ENCODE results near the gene NEGR1. TPM values are rescaled to one million over a fixed set of nuclear protein-coding genes. Genes with fewer than 3 reads are reported as not detected.

NEGR1 gene
- total and polyA plus RNA-seq, 4 donors, result 0.08 to 0.14 (median 0.12) TPM; not detected in 1

DNA sequence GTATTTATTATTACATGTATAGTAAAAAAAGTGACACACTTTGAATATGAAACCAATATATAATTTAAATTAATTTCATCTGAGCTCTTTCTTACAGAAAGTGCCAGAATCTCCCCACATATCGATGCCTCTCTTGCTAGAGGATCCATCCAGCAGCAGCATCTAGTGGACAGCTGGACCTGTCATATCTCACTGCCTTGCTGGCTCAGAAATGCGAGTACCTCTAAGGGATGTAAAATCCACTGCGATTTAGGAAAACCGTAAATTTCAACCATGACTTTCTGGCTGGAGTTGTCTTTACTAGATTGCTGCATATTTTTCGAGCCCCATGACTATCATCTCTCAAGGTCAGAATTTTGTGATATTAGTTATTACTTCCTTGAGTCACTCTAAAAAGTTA is 333.8 kb downstream of the NEGR1 start:
- Histone ChIP-seq H3K9ac (ENCODE audit: low read depth in 1 of 2, low read length in 2 of 2) (no peak overlapping the region), H3K4me1 (ENCODE audit: control insufficient read depth in 4 of 4, insufficient read depth in 4 of 4, low read length in 3 of 4) (peaks cover 0 to 4% (median 4%) of the 10 kb centered on the region in 4 donors), H3K27ac (ENCODE audit: low read depth in 1 of 2, low read length in 2 of 2) (no peak overlapping the region), H3K4me3 (ENCODE audit: low read depth in 1 of 3, low read length in 3 of 3) (no peak overlapping the region), H3K9me3 (ENCODE audit: control insufficient read depth in 4 of 4, low read length in 3 of 4) (no peaks in the 10 kb centered on the region), H3K36me3 (ENCODE audit: control insufficient read depth in 4 of 4, insufficient read depth in 3 of 4, low read depth in 1 of 4, low read length in 3 of 4) (no peaks in the 10 kb centered on the region), H3K27me3 (ENCODE audit: control insufficient read depth in 4 of 4, insufficient read depth in 4 of 4, low read length in 3 of 4) (no peaks in the 10 kb centered on the region)
- 90% methylated on average over 5 of the region's 5 CpGs for WGBS
- no peak for DNase-seq (ENCODE audit: low spot score)
- no peak for TF ChIP-seq FOXA1 (IDR thresholded peaks at IDR 0.05)
- no peak for TF ChIP-seq RAD21 (IDR thresholded peaks at IDR 0.05)
- TF ChIP-seq SP1 (IDR thresholded peaks at IDR 0.05), result no peak
- no peak for TF ChIP-seq GABPA (IDR thresholded peaks at IDR 0.05 in 1 of 2, conservative IDR thresholded peaks at IDR 0.05 in 1 of 2)
- TF ChIP-seq HNF4A (conservative IDR thresholded peaks at IDR 0.05), result no peak
- TF ChIP-seq, protein P1, sequence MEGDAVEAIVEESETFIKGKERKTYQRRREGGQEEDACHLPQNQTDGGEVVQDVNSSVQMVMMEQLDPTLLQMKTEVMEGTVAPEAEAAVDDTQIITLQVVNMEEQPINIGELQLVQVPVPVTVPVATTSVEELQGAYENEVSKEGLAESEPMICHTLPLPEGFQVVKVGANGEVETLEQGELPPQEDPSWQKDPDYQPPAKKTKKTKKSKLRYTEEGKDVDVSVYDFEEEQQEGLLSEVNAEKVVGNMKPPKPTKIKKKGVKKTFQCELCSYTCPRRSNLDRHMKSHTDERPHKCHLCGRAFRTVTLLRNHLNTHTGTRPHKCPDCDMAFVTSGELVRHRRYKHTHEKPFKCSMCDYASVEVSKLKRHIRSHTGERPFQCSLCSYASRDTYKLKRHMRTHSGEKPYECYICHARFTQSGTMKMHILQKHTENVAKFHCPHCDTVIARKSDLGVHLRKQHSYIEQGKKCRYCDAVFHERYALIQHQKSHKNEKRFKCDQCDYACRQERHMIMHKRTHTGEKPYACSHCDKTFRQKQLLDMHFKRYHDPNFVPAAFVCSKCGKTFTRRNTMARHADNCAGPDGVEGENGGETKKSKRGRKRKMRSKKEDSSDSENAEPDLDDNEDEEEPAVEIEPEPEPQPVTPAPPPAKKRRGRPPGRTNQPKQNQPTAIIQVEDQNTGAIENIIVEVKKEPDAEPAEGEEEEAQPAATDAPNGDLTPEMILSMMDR (IDR thresholded peaks at IDR 0.05; ENCODE audit: low read depth, low read length, missing input control), result no peak
- TF ChIP-seq RXRA (IDR thresholded peaks at IDR 0.05), result no peak

DNA sequence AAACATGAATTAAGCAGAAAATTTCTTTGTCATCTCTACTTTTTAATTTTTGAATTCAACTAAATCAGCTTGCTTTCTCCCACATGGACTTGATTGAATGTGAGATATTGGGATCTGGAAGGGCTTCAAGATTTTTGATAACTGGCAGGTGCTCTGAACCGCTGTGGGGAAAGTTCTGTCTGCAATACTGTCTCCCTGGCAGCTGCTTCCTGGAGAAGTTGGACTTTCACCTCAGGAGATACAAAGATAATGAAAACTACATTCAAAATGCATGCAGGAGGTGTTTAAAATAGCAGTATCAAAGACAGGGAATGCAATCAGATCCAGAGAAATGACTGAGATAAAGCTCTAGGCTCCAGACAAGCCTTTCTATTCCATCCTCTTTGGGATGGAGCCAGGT is 338.3 kb downstream of the NEGR1 start:
- H3K27me3 ChIP-seq (ENCODE audit: control insufficient read depth in 4 of 4, insufficient read depth in 4 of 4, low read length in 3 of 4), result no peaks in the 10 kb centered on the region
- DNase-seq (ENCODE audit: low spot score), result no peak
- H3K4me3 ChIP-seq (ENCODE audit: low read depth in 1 of 3, low read length in 3 of 3), result no peak overlapping the region
- TF ChIP-seq FOXA1 (IDR thresholded peaks at IDR 0.05) (no peak), SP1 (IDR thresholded peaks at IDR 0.05) (peak; percentile 19), HNF4A (conservative IDR thresholded peaks at IDR 0.05) (peak; percentile 75 to 82), HNF4G (IDR thresholded peaks at IDR 0.05) (peak; percentile 34), YY1 (IDR thresholded peaks at IDR 0.05) (no peak), RXRA (IDR thresholded peaks at IDR 0.05) (peak in 1 of 2 donors; percentile 18)
- TF ChIP-seq, protein P2, sequence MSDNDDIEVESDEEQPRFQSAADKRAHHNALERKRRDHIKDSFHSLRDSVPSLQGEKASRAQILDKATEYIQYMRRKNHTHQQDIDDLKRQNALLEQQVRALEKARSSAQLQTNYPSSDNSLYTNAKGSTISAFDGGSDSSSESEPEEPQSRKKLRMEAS (IDR thresholded peaks at IDR 0.05), result no peak
- TF ChIP-seq, protein P3, sequence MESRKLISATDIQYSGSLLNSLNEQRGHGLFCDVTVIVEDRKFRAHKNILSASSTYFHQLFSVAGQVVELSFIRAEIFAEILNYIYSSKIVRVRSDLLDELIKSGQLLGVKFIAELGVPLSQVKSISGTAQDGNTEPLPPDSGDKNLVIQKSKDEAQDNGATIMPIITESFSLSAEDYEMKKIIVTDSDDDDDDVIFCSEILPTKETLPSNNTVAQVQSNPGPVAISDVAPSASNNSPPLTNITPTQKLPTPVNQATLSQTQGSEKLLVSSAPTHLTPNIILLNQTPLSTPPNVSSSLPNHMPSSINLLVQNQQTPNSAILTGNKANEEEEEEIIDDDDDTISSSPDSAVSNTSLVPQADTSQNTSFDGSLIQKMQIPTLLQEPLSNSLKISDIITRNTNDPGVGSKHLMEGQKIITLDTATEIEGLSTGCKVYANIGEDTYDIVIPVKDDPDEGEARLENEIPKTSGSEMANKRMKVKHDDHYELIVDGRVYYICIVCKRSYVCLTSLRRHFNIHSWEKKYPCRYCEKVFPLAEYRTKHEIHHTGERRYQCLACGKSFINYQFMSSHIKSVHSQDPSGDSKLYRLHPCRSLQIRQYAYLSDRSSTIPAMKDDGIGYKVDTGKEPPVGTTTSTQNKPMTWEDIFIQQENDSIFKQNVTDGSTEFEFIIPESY (IDR thresholded peaks at IDR 0.05), result no peak
- no peaks in the 10 kb centered on the region for H3K36me3 ChIP-seq (ENCODE audit: control insufficient read depth in 4 of 4, insufficient read depth in 3 of 4, low read depth in 1 of 4, low read length in 3 of 4)
- H3K27ac ChIP-seq (ENCODE audit: low read depth in 1 of 2, low read length in 2 of 2), result no peak overlapping the region
- no peak overlapping the region for H3K9ac ChIP-seq (ENCODE audit: low read depth in 1 of 2, low read length in 2 of 2)
- H3K9me3 ChIP-seq (ENCODE audit: control insufficient read depth in 4 of 4, low read length in 3 of 4), result no peaks in the 10 kb centered on the region
- peaks cover 0 to 4% (median 4%) of the 10 kb centered on the region in 4 donors for H3K4me1 ChIP-seq (ENCODE audit: control insufficient read depth in 4 of 4, insufficient read depth in 4 of 4, low read length in 3 of 4)
- WGBS, result 17% methylated on average over 1 of the region's 1 CpG

DNA sequence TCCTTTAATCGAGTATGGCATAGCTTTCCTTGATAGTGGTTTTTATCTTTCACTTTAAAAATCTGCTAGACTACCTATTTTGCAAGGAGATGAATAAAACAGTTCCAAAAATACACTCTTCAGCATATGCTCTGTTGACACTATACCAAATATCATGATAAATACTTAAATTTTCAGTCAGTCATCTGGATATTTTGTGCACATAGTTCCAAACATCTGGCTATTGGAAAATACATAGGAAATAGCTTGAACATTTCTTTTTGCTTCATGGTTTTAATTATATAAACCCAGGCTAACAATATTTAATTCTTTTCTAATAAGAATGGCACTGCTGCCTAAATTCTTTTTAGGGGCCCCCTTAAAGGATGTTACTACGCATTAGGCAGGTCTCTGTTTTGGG is 342.1 kb downstream of the NEGR1 start:
- Histone ChIP-seq H3K9ac (ENCODE audit: low read depth in 1 of 2, low read length in 2 of 2) (no peak overlapping the region), H3K4me3 (ENCODE audit: low read depth in 1 of 3, low read length in 3 of 3) (no peak overlapping the region), H3K27ac (ENCODE audit: low read depth in 1 of 2, low read length in 2 of 2) (no peak overlapping the region), H3K27me3 (ENCODE audit: control insufficient read depth in 4 of 4, insufficient read depth in 4 of 4, low read length in 3 of 4) (no peaks in the 10 kb centered on the region), H3K4me1 (ENCODE audit: control insufficient read depth in 4 of 4, insufficient read depth in 4 of 4, low read length in 3 of 4) (peaks cover 0 to 4% (median 4%) of the 10 kb centered on the region in 4 donors), H3K36me3 (ENCODE audit: control insufficient read depth in 4 of 4, insufficient read depth in 3 of 4, low read depth in 1 of 4, low read length in 3 of 4) (no peaks in the 10 kb centered on the region), H3K9me3 (ENCODE audit: control insufficient read depth in 4 of 4, low read length in 3 of 4) (no peaks in the 10 kb centered on the region)
- TF ChIP-seq, protein P2 (IDR thresholded peaks at IDR 0.05), result no peak
- TF ChIP-seq SP1 (IDR thresholded peaks at IDR 0.05) (no peak), NR2F2 (IDR thresholded peaks at IDR 0.05) (no peak), FOXA2 (IDR thresholded peaks at IDR 0.05) (no peak), GABPA (IDR thresholded peaks at IDR 0.05 in 1 of 2, conservative IDR thresholded peaks at IDR 0.05 in 1 of 2) (no peak), RAD21 (IDR thresholded peaks at IDR 0.05) (no peak), FOXA1 (IDR thresholded peaks at IDR 0.05) (no peak), JUND (IDR thresholded peaks at IDR 0.05) (no peak)
- TF ChIP-seq, protein P1 (IDR thresholded peaks at IDR 0.05; ENCODE audit: low read depth, low read length, missing input control), result no peak
- 93% methylated on average over 2 of the region's 2 CpGs for WGBS
- DNase-seq (ENCODE audit: low spot score), result no peak
